PC-9 (cell line): Measurements from ENCODE around the gene BNC1. TPM values are rescaled to one million over a fixed set of nuclear protein-coding genes. Genes with fewer than 3 reads are reported as not detected.

Source experiments
- BruUV-seq: library from RNA; stranded (reverse); fragments of 400-500 nt; replicated peaks from 2 replicates; lab custom pipeline; 2021; lab: Mats Ljungman, UMichigan
- CTCF ChIA-PET: fragments of 300-600 bp; sonication (Branson Sonifier 250); formaldehyde crosslinking; loops from one replicate; lab custom pipeline; 2022; ENCODE audit warnings: antibody characterized with exemption; lab: Charles Lee
- POLR2A ChIA-PET: fragments of 300-600 bp; sonication (Branson Sonifier 250); formaldehyde crosslinking; loops from one replicate; lab custom pipeline; 2022; ENCODE audit warnings: antibody characterized with exemption; ENCODE audit not compliant: unreplicated experiment; lab: Charles Lee
- DNase-seq, 2 experiments: peaks; one replicate each; pipeline versions ENCODE4 v3.0.0 to v3.0.0-alpha.2; 2015 to 2022; ENCODE audit warnings: mixed read lengths in 1 of 2
- H2AFZ ChIP-seq: fragments of 200-600 bp; sonication (generic); 2 replicates; pipeline ENCODE4 v1.8.1; 2017; ENCODE audit warnings: antibody characterized with exemption
- H3F3A ChIP-seq: fragments of 200-600 bp; sonication (generic); 2 replicates; pipeline ENCODE4 v1.8.1; 2017; ENCODE audit warnings: antibody characterized with exemption, mild to moderate bottlenecking, low read depth; ENCODE audit not compliant: insufficient read depth
- H3K27ac ChIP-seq: fragments of 200-600 bp; sonication (generic); 2 replicates; pipeline ENCODE4 v1.6.1; 2016; ENCODE audit warnings: mixed run types
- H3K27me3 ChIP-seq: fragments of 200-600 bp; sonication (generic); 2 replicates; pipeline ENCODE4 v1.6.1; 2016; ENCODE audit warnings: low read depth, mixed run types; ENCODE audit not compliant: insufficient read depth
- H3K36me3 ChIP-seq: fragments of 200-600 bp; sonication (generic); 2 replicates; pipeline ENCODE4 v1.6.1; 2016; ENCODE audit warnings: low read depth, mixed run types
- H3K4me1 ChIP-seq: fragments of 200-600 bp; sonication (generic); replicated peaks from 2 replicates; pipeline ENCODE4 v1.6.1; 2016; ENCODE audit warnings: mixed run types; ENCODE audit not compliant: insufficient read depth
- H3K4me2 ChIP-seq: fragments of 200-600 bp; sonication (generic); 2 replicates; pipeline ENCODE4 v1.6.1; 2017; ENCODE audit warnings: mixed run types
- H3K4me3 ChIP-seq: fragments of 200-600 bp; sonication (generic); 2 replicates; pipeline ENCODE4 v1.6.1; 2016; ENCODE audit warnings: mixed run types
- H3K79me2 ChIP-seq: fragments of 200-600 bp; sonication (generic); 2 replicates; pipeline ENCODE4 v1.6.1; 2017; ENCODE audit warnings: low read depth, mixed run types
- H3K9me2 ChIP-seq: fragments of 200-600 bp; sonication (generic); 2 replicates; pipeline ENCODE4 v1.8.1; 2017; ENCODE audit warnings: mild to moderate bottlenecking; ENCODE audit not compliant: insufficient read depth
- H3K9me3 ChIP-seq: fragments of 200-600 bp; sonication (generic); 2 replicates; pipeline ENCODE4 v1.8.1; 2016; ENCODE audit warnings: low read depth; ENCODE audit not compliant: insufficient read depth
- H4K20me1 ChIP-seq: fragments of 200-600 bp; sonication (generic); 2 replicates; pipeline ENCODE4 v1.8.1; 2017; ENCODE audit not compliant: insufficient read depth
- CTCF ChIP-seq: fragments of 200-600 bp; sonication (generic); conservative IDR thresholded peaks from 2 replicates; pipeline ENCODE4 v1.6.1; 2017; ENCODE audit warnings: mixed run types, antibody characterized with exemption, mild to moderate bottlenecking, moderate library complexity
- EZH2 ChIP-seq: fragments of 200-600 bp; sonication (generic); IDR thresholded peaks from 2 replicates; pipeline ENCODE4 v1.8.0; 2017; ENCODE audit warnings: antibody characterized with exemption, low read depth
- intact Hi-C: fragments of 100-400 bp; cut with micrococcal nuclease; formaldehyde crosslinking; loops from one replicate; pipeline ENCODE4 v1.10.0; 2022; ENCODE audit not compliant: unreplicated experiment
- total RNA-seq: library from RNA; stranded (reverse); gene quantifications from 2 replicates; pipeline ENCODE4 v1.2.3, GENCODE V29; 2021

BNC1 gene
- total RNA-seq, 1 experiment from 2014 or later, result 0.83 TPM

- Histone ChIP-seq H3K9me2 (no peaks in the 10 kb centered on the region), H4K20me1 (no peaks in the 10 kb centered on the region), H3F3A (no peaks in the 10 kb centered on the region), H2AFZ (no peak overlapping the region), H3K36me3 (no peaks in the 10 kb centered on the region), H3K4me1 (peaks cover 8% of the 10 kb centered on the region; the same call in 1 of the 2 replicates), H3K4me2 (no peak overlapping the region), H3K79me2 (no peaks in the 10 kb centered on the region), H3K4me3 (no peak overlapping the region), H3K9me3 (no peaks in the 10 kb centered on the region), H3K27me3 (no peaks in the 10 kb centered on the region), H3K27ac (no peak overlapping the region)
- BruUV-seq, result no TSS peak
- ChIA-PET POLR2A (no interaction called here), CTCF (no interaction called here)
- intact Hi-C loops, result no loop called here
- TF ChIP-seq CTCF, result no peak
- no peak for DNase-seq
These were observed 34.5 kb upstream of the BNC1 start for GRCh38 chr15:83318861-83319415.

GRCh38 chr15:83318036-83318435 is 33.6 kb upstream of the BNC1 start:
- Histone ChIP-seq H3K79me2 (no peaks in the 10 kb centered on the region), H3K27me3 (no peaks in the 10 kb centered on the region), H3K9me2 (no peaks in the 10 kb centered on the region), H2AFZ (no peak overlapping the region), H3K36me3 (no peaks in the 10 kb centered on the region), H3F3A (no peaks in the 10 kb centered on the region), H3K4me3 (no peak overlapping the region), H3K4me2 (no peak overlapping the region), H3K4me1 (peaks cover 9% of the 10 kb centered on the region), H4K20me1 (no peaks in the 10 kb centered on the region), H3K9me3 (no peaks in the 10 kb centered on the region), H3K27ac (no peak overlapping the region)
- intact Hi-C loops, result no loop called here
- DNase-seq, result no peak
- POLR2A ChIA-PET, result no interaction called here
- CTCF ChIA-PET, result no interaction called here
- TF ChIP-seq CTCF, result no peak
- no peak for TF ChIP-seq EZH2
- BruUV-seq, result no TSS peak

GRCh38 chr15:83312071-83312470 is 27.6 kb upstream of the BNC1 start:
- BruUV-seq, result no TSS peak
- no peaks in the 10 kb centered on the region for H4K20me1 ChIP-seq
- no peaks in the 10 kb centered on the region for H3K27me3 ChIP-seq
- H3K9me3 ChIP-seq, result no peaks in the 10 kb centered on the region; the same call in 1 of the 2 replicates
- no peak for TF ChIP-seq EZH2
- TF ChIP-seq CTCF, result no peak
- H3F3A ChIP-seq, result peaks cover 28% of the 10 kb centered on the region
- DNase-seq, result peak in 1 of 2 experiments; percentile 72
- no peaks in the 10 kb centered on the region for H3K9me2 ChIP-seq
- H3K36me3 ChIP-seq, result no peaks in the 10 kb centered on the region
- ChIA-PET POLR2A (no interaction called here), CTCF (interaction anchor here (0.5 kb wide), 1 partner anchor 48 kb away, joined by 3 read pairs; no protein-coding TSS in a partner anchor)
- H3K79me2 ChIP-seq, result no peaks in the 10 kb centered on the region
- peak overlapping the region; percentile 77 for H3K27ac ChIP-seq
- peak overlapping the region; percentile 17; the same call in 1 of the 2 replicates for H3K4me2 ChIP-seq
- peaks cover 44% of the 10 kb centered on the region for H3K4me1 ChIP-seq
- no peak overlapping the region for H3K4me3 ChIP-seq
- H2AFZ ChIP-seq, result no peak overlapping the region
- intact Hi-C loops, result no loop called here
